ENCODE results near the gene CFAP221.

CFAP221 gene

GRCh38 chr2:119671752-119672151 lies 127.5 kb downstream of the CFAP221 start:
- H3K4me3 ChIP-seq: no peak overlapping the region
- H3K27ac ChIP-seq: no peak overlapping the region

- Histone ChIP-seq H3K27ac (no peak overlapping the region), H3K4me3 (no peak overlapping the region)
Observed at GRCh38 chr2:119672161-119672862, 128.1 kb downstream of the CFAP221 start.

- Histone ChIP-seq H3K4me3 (no peak overlapping the region), H3K27ac (no peak overlapping the region)
Observed at GRCh38 chr2:119673796-119674195, 129.5 kb downstream of the CFAP221 start.

GRCh38 chr2:119674711-119675500 lies 130.7 kb downstream of the CFAP221 start:
- Histone ChIP-seq H3K4me3 (no peak overlapping the region), H3K27ac (no peak overlapping the region)

GRCh38 chr2:119678021-119678656 lies 133.9 kb downstream of the CFAP221 start:
- peak overlapping the region in 3 of 7 experiments; percentile 70 to 84 (median 76) for H3K4me3 ChIP-seq
- no peak overlapping the region for H3K27ac ChIP-seq

GRCh38 chr2:119679526-119679837 lies 135.2 kb downstream of the CFAP221 start:
- peak overlapping the region in 18 of 21 experiments; percentile 53 to 89 (median 74) for H3K27ac ChIP-seq
- H3K4me3 ChIP-seq: peak overlapping the region; percentile 70 to 87 (median 79)

- Histone ChIP-seq H3K4me3 (peak overlapping the region in 6 of 7 experiments; percentile 70 to 87 (median 78)), H3K27ac (peak overlapping the region in 5 of 21 experiments; percentile 70 to 89 (median 75))
Observed at GRCh38 chr2:119679846-119680245, 135.6 kb downstream of the CFAP221 start.

- Histone ChIP-seq H3K27ac (no peak overlapping the region), H3K4me3 (no peak overlapping the region)
Observed at GRCh38 chr2:119680457-119681202, 136.4 kb downstream of the CFAP221 start.

- Histone ChIP-seq H3K4me3 (no peak overlapping the region), H3K27ac (no peak overlapping the region)
Observed at GRCh38 chr2:119681203-119681867, 137.1 kb downstream of the CFAP221 start.

GRCh38 chr2:119681868-119682220 lies 137.6 kb downstream of the CFAP221 start:
- Histone ChIP-seq H3K4me3 (no peak overlapping the region), H3K27ac (no peak overlapping the region)

- H3K27ac ChIP-seq: no peak overlapping the region
- H3K4me3 ChIP-seq: no peak overlapping the region
Observed at GRCh38 chr2:119682578-119682977, 138.3 kb downstream of the CFAP221 start.

GRCh38 chr2:119683074-119683712 lies 138.9 kb downstream of the CFAP221 start:
- Histone ChIP-seq H3K4me3 (no peak overlapping the region), H3K27ac (no peak overlapping the region)

GRCh38 chr2:119683713-119684443 lies 139.6 kb downstream of the CFAP221 start:
- Histone ChIP-seq H3K4me3 (no peak overlapping the region), H3K27ac (no peak overlapping the region)

- Histone ChIP-seq H3K27ac (no peak overlapping the region), H3K4me3 (no peak overlapping the region)
Observed at GRCh38 chr2:119684518-119684917, 140.3 kb downstream of the CFAP221 start.

- Histone ChIP-seq H3K4me3 (no peak overlapping the region), H3K27ac (no peak overlapping the region)
Observed at GRCh38 chr2:119688616-119689015, 144.4 kb downstream of the CFAP221 start.

GRCh38 chr2:119689218-119689617 lies 145.0 kb downstream of the CFAP221 start:
- H3K4me3 ChIP-seq: no peak overlapping the region
- no peak overlapping the region for H3K27ac ChIP-seq

GRCh38 chr2:119691189-119691588 lies 146.9 kb downstream of the CFAP221 start:
- H3K4me3 ChIP-seq: no peak overlapping the region
- no peak overlapping the region for H3K27ac ChIP-seq

- Histone ChIP-seq H3K4me3 (no peak overlapping the region), H3K27ac (no peak overlapping the region)
Observed at GRCh38 chr2:119691651-119692245, 147.5 kb downstream of the CFAP221 start.

Data from skin epidermis (tissue), 12 donors.